Natural killer cell (primary cell): ENCODE data around the gene MAP1LC3C. TPM values are rescaled to one million over a fixed set of nuclear protein-coding genes. Genes with fewer than 3 reads are reported as not detected.

Source experiments
- ATAC-seq, 3 donors: fragments of 150-1000 bp in 2 of 3; fragments of 200-7000 bp in 1 of 3; cut with Tn5 transposase; 1 replicate in 1 of 3; 2 replicates in 2 of 3; pipeline ENCODE4 v1.10.0; 2021; ENCODE audit warnings: mild to moderate bottlenecking in 2 of 3, moderate library complexity in 2 of 3
- DNase-seq, 2 donors: peaks; one replicate each; pipeline versions ENCODE4 v3.0.0 to v3.0.0-alpha.2; 2013 to 2021; ENCODE audit warnings: mixed read lengths in 1 of 2
- H3K27ac ChIP-seq: one replicate; pipeline ENCODE4 v1.5.1; 2013; ENCODE audit warnings: mild to moderate bottlenecking, low read length
- H3K27me3 ChIP-seq: one replicate; pipeline ENCODE4 v1.6.1; 2013; ENCODE audit warnings: low read length; ENCODE audit not compliant: control insufficient read depth, insufficient read depth
- H3K36me3 ChIP-seq: one replicate; pipeline ENCODE4 v1.6.1; 2013; ENCODE audit warnings: low read length; ENCODE audit not compliant: control insufficient read depth, insufficient read depth
- H3K4me1 ChIP-seq: one replicate; pipeline ENCODE4 v1.6.1; 2013; ENCODE audit warnings: low read length; ENCODE audit not compliant: control insufficient read depth, insufficient read depth
- H3K4me3 ChIP-seq: one replicate; pipeline ENCODE4 v1.5.1; 2013; ENCODE audit warnings: low read length
- H3K9me3 ChIP-seq: one replicate; pipeline ENCODE4 v1.6.1; 2013; ENCODE audit warnings: low read length; ENCODE audit not compliant: control insufficient read depth, insufficient read depth
- H3K27ac Mint-ChIP-seq, 2 donors: one replicate each; pipeline ENCODE4 v1.8.0; 2022; ENCODE audit warnings: mild to moderate bottlenecking in 2 of 2, mixed read lengths in 2 of 2, moderate library complexity in 1 of 2
- H3K27me3 Mint-ChIP-seq, 2 donors: one replicate each; pipeline ENCODE4 v1.8.0; 2022; ENCODE audit warnings: low read depth in 2 of 2, mixed read lengths in 2 of 2
- H3K36me3 Mint-ChIP-seq: one replicate; pipeline ENCODE4 v1.8.0; 2022; ENCODE audit warnings: mixed read lengths
- H3K4me1 Mint-ChIP-seq, 2 donors: one replicate each; pipeline ENCODE4 v1.8.0; 2022; ENCODE audit warnings: mixed read lengths in 2 of 2
- H3K4me3 Mint-ChIP-seq: one replicate; pipeline ENCODE4 v1.8.0; 2022; ENCODE audit warnings: mild to moderate bottlenecking, moderate library complexity, mixed read lengths
- H3K9me3 Mint-ChIP-seq, 2 donors: one replicate each; pipeline ENCODE4 v1.8.0; 2022; ENCODE audit warnings: mixed read lengths in 2 of 2
- CTCF ChIP-seq: fragments of 200-600 bp; IDR thresholded peaks from one replicate; pipeline ENCODE4 v1.8.0; 2022; ENCODE audit warnings: antibody characterized with exemption
- WGBS: methylation state at CpG from one replicate; pipeline ENCODE4 v1.1.7; 2013; ENCODE audit warnings: missing lambda C conversion rate; ENCODE audit not compliant: insufficient coverage; 5-methylcytosine and 5-hydroxymethylcytosine counted together
- intact Hi-C: fragments of 100-400 bp; cut with micrococcal nuclease; formaldehyde crosslinking; loops from one replicate; pipeline ENCODE4 v1.14.2; 2022
- total RNA-seq, 4 donors: library from RNA; stranded (reverse); fragments of 120-200 nt in 1 of 4; gene quantifications; one replicate each; pipeline versions ENCODE4 v1.2.3 to v1.2.4, GENCODE V29; 2013 to 2022

Gene MAP1LC3C
- total RNA-seq, 3 donors from 2014 or later (not counting 1 experiment from before 2014, with no cell fraction given), result not detected

DNA sequence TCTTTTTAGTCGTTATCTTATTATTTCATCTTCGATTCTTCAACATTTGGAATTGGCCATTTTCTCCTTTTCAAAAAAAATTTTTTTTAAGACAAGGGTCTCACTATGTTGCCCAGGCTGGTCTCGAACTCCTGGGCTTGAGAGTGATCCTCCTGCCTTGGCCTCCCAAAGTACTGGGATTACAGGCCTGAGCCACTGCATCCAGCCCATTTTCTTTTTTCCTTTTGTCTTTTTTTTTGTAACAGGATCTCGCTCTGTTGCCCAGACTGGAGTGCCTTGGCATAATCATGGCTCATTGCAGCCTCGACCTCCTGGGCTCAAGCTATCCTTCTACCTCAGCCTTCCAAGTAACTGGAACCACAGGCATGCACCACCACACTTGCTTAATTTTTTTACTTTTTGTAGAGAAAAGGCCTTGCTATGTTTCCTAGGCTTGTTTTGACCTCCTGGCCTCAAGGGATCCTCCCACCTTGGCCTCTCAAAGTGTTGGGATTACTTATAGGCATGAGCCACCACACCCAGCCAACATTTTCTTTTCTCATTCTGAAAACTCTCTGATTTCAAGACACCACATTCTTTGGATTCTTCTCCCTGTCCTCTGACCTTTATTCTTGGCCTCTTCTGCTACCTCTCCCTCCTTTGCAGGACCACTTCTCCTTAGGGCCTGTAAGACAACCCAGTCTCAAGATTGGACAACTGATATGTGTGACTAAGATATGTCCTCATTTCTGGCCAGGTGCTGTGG, 6.0 kb upstream of the MAP1LC3C start:
- Histone ChIP-seq H3K4me3 (no peak overlapping the region), H3K36me3 (no peaks in the 10 kb centered on the region), H3K4me1 (no peaks in the 10 kb centered on the region), H3K27ac (no peak overlapping the region), H3K27me3 (no peaks in the 10 kb centered on the region), H3K9me3 (no peaks in the 10 kb centered on the region)
- Mint-ChIP-seq H3K36me3 (no peaks in the 10 kb centered on the region), H3K27me3 (peaks cover 0 to 6% of the 10 kb centered on the region in 2 donors), H3K9me3 (no peaks in the 10 kb centered on the region), H3K4me1 (no peaks in the 10 kb centered on the region), H3K4me3 (no peak overlapping the region), H3K27ac (no peak overlapping the region)
- no peak for TF ChIP-seq CTCF
- intact Hi-C loops, result no loop called here
- DNase-seq (no peak), ATAC-seq (no peak)
- WGBS, result 81% methylated on average over 5 of the region's 5 CpGs

DNA sequence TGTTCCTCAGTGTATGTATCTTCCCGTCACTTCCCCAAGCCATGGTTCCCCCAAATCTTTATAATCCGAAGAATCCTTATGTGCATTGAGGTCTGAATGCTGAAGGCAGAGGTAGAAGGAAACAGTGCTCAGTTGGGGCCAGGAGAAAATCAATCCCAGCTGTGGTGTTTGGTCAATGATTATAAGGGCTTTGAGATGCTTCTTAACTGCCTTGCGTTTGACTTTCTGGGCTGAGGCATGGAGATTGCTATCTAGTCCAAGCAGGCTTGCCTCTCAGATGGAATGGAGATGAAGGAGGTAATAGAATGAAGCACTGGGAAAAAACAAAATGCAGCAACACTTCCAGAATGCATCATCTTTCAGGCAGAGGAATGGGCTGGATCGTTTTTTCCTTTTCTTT, 3.6 kb upstream of the MAP1LC3C start:
- Mint-ChIP-seq H3K36me3 (no peaks in the 10 kb centered on the region), H3K4me1 (peaks cover 6% of the 10 kb centered on the region in 2 donors), H3K27me3 (peaks cover 0 to 3% of the 10 kb centered on the region in 2 donors), H3K9me3 (no peaks in the 10 kb centered on the region), H3K27ac (no peak overlapping the region), H3K4me3 (no peak overlapping the region)
- WGBS, result 86% methylated on average over 4 of the region's 4 CpGs
- intact Hi-C loops, result no loop called here
- no peak for ATAC-seq
- no peaks in the 10 kb centered on the region for H3K9me3 ChIP-seq
- peaks cover 4% of the 10 kb centered on the region for H3K4me1 ChIP-seq
- no peak overlapping the region for H3K27ac ChIP-seq
- H3K36me3 ChIP-seq, result no peaks in the 10 kb centered on the region
- DNase-seq, result no peak
- no peaks in the 10 kb centered on the region for H3K27me3 ChIP-seq
- no peak for TF ChIP-seq CTCF
- H3K4me3 ChIP-seq, result no peak overlapping the region

GRCh38 chr1:242002072-242002471, 3.2 kb upstream of the MAP1LC3C start:
- TF ChIP-seq CTCF, result no peak
- Mint-ChIP-seq H3K9me3 (no peaks in the 10 kb centered on the region), H3K4me1 (peaks cover 6% of the 10 kb centered on the region in 2 donors), H3K4me3 (no peak overlapping the region), H3K36me3 (no peaks in the 10 kb centered on the region), H3K27ac (no peak overlapping the region), H3K27me3 (peaks cover 0 to 3% of the 10 kb centered on the region in 2 donors)
- no peaks in the 10 kb centered on the region for H3K9me3 ChIP-seq
- H3K27me3 ChIP-seq, result no peaks in the 10 kb centered on the region
- intact Hi-C loops, result no loop called here
- DNase-seq (no peak), ATAC-seq (no peak)
- no peaks in the 10 kb centered on the region for H3K36me3 ChIP-seq
- peaks cover 4% of the 10 kb centered on the region for H3K4me1 ChIP-seq
- no peak overlapping the region for H3K4me3 ChIP-seq
- no peak overlapping the region for H3K27ac ChIP-seq
- 85% methylated on average over 5 of the region's 5 CpGs for WGBS

DNA sequence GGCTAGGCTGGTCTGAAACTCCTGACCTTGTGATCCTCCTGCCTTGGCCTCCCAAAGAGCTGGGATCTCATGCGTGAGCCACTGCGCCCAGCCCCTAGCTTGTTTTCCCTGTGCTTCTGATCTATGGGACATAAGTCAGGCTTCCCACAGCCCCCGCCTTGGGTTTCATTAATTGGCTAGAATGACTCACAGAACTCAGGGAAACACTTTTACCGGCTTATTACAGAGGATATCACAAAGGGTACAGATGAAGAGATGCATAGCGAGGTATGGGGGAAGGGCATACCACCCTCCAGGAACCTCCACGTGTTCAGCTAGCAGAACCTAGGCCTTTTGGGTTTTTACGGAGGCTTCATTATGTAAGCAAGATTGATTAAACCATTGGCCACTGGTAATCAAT, 1.5 kb upstream of the MAP1LC3C start:
- Histone ChIP-seq H3K4me1 (peaks cover 4% of the 10 kb centered on the region), H3K27me3 (no peaks in the 10 kb centered on the region), H3K36me3 (no peaks in the 10 kb centered on the region), H3K9me3 (no peaks in the 10 kb centered on the region), H3K27ac (no peak overlapping the region), H3K4me3 (no peak overlapping the region)
- no peak for DNase-seq
- 89% methylated on average over 7 of the region's 7 CpGs for WGBS
- intact Hi-C loops, result no loop called here
- Mint-ChIP-seq H3K27me3 (no peaks in the 10 kb centered on the region), H3K9me3 (no peaks in the 10 kb centered on the region), H3K4me1 (peaks cover 6% of the 10 kb centered on the region in 2 donors), H3K36me3 (no peaks in the 10 kb centered on the region), H3K27ac (no peak overlapping the region), H3K4me3 (no peak overlapping the region)
- TF ChIP-seq CTCF, result no peak
- no peak for ATAC-seq
